Hepatic stellate cell (primary cell): ENCODE measurements around the gene MYO1C.
"Not testable (repeated sequence)": the region's sequence is repeated elsewhere in the genome, so short reads cannot be mapped to it uniquely, and the experiment has no call there.

Source experiments
- DNase-seq: peaks from one replicate; pipeline ENCODE4 v3.0.0; 2011; ENCODE audit warnings: low spot score

Gene MYO1C

DNA sequence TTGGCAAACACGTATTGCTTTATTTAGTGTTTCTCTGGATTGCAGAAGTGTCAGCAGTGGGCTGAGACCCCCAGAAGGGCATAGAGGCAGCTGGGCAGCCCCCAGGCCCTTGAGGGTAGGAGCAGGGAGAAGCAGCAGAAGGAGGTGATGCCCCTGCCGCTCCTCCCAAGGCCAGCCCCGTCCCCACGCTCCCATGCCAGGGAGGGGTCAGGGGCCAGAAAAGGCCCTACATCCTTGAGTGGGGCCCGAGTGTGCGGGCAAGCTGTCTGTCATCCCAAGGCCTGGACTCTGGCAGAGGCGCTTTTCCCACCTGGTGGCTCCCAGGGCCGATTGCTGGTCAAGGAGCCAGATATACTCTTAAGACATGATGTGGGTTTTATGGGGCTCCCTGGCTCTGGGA lies 28.3 kb downstream of the MYO1C start:
- no peak for DNase-seq

DNA sequence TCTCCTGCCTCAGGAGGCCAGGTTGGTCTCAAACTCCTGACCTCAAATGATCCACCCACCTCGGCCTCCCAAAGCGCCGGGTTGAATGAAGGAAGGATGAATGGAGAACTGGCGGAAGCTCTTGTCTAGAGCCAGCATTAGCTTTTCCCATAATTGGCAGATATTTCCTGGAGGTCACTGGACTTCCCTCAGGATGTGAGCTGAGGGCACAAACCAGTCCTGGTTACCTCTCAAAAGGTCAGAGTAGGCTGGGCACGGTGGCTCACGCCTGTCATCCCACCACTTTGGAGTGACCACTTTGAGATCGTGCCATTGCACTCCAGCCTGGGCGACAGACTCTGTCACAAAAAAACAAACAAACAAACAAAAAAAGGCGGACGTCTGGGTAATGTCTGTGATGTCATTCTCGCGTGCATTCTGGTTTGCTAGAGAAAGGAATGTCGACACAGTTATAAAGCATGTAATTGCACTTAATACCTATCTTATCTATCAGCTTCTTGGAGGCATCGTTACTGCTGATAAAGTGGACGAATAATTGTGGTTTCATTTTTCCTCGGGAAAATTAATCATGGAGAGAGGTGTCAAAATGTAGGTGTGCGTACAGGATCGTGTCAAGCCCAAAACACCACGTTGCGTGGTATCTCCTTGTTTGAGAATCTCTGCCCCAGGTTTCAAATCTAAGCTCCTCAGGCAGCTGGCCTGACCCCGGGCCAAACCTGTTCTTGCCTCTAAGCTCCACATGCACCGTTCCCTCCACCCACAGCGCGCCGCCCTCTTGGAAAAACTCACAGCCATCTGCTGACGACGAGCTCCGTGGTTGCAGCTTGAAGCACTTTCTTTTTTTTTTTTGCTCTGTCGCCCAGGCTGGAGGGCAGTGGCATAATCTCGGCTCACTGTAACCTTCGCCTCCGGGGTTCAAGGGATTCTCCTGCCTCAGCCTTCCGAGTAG lies 30.0 kb downstream of the MYO1C start:
- no peak for DNase-seq

DNA sequence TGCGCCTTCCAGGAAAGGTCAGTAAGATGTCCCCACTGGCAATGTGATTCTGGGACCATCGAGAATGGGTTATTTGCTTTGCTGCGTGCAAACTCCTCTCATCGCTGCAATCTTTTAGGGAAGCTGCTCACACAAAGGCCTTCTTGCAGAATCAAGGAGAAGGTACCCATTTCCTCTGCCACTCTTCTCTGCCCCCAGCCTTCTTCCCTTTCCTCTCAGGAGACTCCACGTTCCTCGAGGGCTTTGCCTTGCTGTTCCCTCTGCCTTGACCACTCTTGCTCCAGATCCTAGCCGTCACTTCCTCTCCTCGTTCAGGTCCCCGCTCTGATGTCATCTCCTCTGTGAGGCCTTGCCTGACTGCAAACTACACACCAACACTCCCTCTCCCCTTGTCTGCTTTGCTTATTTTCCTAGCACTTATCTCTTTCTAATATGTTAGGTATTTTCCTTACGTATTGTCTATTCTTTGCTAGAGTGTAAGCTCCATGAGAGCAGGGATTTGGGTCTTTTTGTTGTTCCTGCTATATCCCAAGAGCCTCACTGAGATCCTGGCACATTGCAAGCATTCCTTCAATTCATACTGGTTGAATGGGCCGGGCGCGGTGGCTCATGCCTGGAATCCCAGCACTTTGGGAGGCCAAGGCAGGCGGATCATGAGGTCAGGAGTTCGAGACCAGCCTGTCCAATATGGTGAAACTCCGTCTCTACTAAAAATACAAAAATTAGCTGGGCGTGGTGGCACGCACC lies 31.1 kb downstream of the MYO1C start:
- DNase-seq, result no peak

DNA sequence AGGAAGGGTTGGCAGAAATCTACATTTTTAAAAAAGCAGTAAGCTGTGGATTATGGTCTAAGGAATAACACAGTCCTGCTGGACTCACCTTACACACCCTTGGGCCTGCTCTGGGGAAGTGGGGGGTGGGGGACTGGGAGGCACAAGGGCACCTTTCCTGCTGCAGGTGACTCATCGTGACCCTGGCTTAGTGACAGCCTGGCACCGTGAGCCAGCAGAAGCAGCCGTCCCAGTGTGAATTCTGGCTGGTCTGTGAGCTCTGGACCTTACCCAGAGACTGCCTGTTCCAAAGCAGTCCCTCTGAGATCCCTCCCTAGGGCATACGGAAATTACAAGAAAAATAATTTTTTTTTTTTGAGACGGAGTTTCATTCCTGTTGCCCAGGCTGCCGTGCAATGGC lies 32.3 kb downstream of the MYO1C start:
- no peak for DNase-seq

DNA sequence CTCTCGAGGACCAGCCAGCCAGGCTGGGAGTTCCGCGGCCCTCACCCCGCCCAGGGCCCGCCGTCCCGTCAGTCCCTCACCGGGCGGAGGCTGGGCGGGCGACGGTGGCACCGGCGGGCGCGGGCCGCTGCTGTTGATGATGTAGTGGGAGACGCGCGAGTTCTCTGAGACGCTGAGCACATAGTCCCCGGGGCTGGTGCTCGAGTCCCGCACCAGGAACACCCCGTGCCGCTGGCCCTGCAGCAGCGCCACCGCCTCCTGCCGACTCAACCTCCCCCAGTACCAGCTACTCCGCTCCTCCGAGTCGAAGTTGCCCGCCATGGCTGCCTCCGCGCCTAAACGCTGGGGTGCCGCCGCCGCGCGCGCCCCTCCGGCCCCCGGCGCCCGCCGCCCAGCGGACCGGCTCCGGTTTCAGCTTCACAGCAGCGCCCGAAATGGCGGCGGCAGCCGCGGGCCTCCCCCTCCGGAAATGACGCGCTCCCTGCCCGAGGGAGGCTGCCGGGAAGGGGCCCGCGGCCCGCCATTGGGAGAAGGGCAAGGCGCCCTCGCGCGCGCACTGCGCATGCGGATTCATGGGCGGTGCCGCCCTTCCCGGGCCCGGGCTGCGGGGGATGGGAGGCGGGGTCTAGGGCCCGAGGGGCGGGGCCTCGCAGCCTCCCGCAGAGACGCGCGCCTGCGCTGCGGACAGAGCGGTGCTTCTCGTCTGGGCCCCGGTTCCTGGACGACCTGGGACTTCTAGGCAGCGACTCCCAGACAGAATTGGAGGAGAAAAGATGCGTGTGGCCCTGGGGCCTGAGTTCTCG lies 36.5 kb downstream of the MYO1C start, which contains the start of gene CRK:
Gene CRK, minus strand, starts transcription at position 436 of the 803 bp plus-strand sequence. Its CDS starts 115 bp downstream, at position 321.
- peak; percentile 99 for DNase-seq

DNA sequence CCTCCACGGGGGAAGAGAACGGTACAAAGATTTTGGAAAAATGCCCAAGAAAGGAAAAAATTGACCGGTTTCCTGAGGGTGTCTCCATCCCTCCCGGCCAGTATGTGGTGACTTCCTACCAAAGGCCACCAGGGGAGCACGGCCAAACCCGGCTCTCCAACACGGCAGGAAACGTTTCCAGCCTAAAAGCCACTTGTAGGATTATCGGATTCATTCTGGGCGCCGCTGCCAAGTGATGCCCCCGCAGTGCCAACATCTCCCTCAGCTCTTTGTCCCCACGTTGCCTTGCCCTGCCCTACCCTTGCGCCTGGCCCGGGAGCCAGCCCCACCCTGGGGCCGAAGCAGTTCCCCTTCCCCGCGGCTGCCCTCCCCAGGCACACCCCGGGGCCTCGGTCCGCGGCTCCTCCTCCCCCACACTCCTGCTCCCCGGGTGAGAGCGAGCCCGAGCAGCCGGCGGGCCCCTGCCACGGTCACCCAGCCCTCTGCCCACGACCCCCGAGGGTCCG lies 37.1 kb downstream of the MYO1C start:
- DNase-seq, result peak; percentile 87

DNA sequence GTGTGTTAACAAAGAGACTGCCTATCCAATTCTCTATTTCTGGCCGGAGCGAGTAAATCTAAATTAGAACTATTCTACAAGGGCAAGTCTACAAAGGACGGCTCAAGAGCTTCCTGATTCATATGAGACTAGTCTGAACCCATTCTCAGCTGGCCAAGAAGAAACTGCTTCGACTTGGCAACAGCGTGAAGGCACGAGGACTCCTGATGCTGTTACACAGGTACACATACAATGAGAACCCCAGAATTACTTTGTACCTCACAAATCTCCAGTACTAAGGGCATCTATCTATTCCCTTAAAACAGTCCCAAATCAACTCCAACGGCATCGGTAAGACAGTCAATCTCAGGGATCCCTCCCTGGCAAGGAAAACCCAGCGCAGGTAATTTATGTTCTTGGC lies 37.9 kb downstream of the MYO1C start:
- DNase-seq, result no peak

DNA sequence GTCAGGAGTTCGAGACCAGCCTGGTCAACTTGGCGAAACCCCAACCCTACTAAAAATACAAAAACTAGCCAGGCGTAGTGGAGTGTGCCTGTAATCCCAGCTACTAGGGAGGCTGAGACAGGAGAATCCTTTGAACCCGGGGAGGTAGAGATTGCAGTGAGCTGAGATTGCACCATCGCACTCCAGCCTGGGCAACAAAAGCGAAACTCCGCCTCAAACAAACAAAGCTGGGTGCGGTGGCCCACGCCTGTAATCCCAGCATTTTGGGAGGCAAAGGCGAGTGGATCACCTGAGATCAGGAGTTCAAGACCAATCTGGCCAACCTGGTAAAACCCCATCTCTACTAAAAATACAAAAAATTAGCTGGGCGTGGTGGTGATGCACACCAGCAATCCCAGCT lies 38.8 kb downstream of the MYO1C start:
- not testable (repeated sequence) for DNase-seq

DNA sequence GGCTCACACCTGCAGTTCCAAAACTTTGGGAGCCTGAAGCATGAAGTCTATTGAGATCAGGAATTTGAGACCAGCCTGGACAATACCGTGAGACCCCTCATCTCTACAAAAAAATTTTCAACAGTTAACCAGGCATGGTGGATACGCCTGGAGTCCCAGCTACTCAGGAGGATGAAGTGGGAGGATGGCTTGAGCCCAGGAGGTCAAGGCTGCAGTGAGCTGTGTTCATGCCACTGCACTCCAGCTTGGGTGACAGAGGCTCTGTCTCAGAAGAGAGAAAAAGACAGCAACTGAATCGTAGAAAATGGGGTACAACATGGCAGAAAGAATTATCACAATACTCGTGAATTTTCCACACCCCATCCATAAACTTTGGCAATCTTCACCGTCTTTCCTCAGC lies 39.6 kb downstream of the MYO1C start:
- DNase-seq, result no peak

DNA sequence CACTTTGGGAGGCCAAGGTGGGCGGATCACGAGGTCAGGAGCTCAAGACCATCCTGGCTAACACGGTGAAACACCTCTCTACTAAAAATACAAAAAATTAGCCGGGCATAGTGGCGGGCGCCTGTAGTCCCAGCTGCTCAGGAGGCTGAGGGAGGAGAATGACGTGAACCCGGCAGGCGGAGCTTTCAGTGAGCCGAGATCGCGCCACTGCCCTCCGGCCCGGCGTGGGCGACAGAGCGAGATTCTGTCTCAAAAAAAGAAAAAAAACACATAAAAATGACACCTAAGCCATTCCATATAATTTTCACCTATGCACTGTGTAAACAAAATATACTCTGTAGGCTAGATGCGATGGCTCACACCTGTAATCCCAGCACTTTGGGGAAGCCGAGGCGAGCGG lies 42.2 kb downstream of the MYO1C start:
- DNase-seq, result not testable (repeated sequence)

DNA sequence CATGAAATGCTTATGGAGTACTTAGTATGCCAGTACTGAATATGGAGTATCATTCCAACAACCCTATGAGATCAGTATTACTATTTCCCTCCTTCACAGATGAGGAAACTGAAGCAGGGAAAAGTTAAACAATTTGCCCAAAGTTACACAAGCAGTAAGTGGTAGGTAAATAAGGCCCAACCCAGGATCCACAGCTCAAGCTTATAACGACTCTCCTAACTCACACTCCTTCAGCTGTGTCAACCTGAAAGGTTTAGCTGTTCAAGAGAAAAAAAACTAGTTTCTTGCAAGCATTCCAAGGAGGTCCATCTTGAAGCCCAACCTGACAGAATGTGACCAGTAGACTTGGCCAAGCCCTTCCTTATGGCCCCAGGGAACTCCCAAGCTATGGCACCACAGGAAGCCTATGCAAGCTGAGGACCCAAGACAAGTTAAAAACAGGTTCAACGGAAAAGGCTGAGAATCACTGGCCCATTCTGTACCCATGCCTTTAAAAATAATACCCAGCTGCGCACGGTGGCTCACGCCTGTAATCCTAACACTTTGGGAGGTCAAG lies 43.0 kb downstream of the MYO1C start:
- no peak for DNase-seq

DNA sequence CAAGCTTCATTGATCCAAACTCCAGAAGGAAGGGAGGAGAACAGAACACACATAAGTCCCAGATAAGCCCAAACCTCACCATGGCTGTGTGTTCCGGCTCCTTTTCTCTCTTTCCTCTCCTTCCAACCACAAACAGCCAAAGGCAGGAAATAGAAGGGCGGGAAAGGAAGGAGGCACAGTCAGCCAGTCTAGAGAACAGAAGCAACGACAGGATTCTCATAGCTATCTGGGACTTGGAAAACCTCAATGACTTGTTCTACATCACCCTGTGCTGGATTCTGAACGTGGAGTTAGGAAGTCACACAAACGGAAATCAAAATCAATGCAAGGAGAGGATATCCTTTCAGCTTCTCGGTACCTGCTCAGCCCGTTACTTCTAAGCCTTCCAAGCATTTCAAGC lies 45.4 kb downstream of the MYO1C start:
- DNase-seq, result no peak

DNA sequence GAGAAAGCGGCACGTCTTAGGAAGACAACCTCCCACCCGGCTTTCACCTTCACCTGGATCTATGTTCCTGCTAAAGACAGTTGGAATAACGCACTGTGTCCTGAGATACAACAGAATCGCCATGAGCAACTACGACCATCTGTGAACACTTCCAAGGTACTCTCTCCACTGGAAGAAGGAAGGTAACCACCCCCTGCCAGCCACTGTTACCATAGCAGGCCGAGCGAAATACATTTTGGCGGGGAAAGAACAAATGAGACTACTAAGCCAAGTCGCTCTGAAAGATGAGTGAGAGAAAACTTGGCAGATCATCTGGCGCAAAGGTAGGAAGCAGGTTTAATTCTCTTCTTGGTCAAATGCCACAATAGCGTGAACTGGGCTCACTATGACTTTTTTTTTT lies 46.3 kb downstream of the MYO1C start:
- DNase-seq, result no peak

DNA sequence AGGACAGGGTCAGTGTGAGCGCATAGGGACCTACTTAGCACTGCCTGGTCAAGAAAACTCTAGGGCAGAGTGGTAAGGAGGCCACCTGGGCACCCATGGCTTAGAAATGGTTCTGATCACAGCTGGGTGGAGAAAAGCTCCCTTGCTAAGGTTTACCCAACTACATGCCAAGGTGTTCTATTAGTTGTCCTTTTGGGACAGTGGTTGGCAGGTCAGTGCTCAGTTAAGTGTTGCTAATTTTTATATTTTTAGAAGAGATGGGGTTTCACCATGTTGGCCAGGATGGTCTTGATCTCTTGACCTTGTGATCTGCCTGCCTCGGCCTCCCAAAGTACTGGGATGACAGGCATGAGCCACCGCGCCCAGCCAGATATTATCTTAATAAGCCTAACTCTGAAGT lies 46.8 kb downstream of the MYO1C start:
- DNase-seq, result not testable (repeated sequence)

DNA sequence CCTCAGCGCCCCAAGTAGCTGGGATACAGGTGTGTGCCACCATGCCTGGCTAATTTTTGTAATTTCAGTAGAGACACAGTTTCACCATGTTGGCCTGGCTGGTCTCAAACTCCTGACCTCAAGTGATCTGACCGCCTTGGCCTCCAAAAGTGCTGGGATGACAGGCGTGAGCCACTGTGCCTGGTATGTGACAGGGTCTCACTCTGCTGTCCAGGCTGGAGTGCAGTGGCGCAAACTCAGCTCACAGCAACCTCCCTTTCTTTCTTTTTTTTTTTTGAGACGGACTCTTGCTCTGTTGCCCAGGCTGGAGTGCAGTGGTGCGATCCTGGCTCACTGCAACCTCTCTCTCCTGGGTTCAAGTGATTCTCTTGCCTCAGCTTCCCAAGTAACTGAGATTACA lies 49.8 kb downstream of the MYO1C start:
- DNase-seq, result not testable (repeated sequence)

DNA sequence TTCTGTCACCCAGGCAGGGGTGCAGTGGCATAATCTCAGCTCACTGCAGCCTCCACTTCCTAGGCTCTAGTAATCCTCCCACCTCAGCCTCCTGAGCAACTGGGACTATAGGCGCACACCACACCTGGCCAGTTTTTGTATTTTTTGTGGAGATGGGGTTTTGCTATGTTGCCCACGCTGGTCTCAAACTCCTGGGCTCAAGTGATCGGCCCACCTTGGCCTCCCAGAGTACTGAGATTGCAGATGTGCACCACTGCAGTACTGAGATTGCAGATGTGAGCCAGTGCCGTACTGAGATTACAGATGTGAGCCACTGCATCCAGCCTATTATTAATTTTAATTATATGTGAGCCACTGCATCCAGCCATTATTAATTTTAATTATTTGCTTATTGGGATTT lies 50.3 kb downstream of the MYO1C start:
- no peak for DNase-seq

DNA sequence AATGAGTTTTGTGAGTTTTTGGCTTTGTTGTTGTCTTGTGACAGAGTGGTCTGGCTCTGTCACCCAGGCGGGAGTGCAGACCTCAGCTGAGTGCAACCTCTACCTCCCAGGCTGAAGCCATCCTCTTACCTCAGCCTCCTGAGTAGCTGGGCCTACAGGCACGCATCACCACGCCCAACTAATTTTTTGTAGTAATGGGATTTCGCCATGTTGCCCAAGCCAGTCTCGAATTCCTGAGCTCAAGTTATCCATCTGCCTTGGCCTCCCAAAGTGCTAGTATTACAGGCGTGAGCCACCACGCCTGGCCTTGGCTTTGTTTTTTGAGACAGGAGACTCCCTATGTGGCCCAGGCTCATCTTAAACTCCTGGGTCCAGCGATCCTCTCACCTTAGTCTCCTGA lies 51.6 kb downstream of the MYO1C start:
- no peak for DNase-seq

DNA sequence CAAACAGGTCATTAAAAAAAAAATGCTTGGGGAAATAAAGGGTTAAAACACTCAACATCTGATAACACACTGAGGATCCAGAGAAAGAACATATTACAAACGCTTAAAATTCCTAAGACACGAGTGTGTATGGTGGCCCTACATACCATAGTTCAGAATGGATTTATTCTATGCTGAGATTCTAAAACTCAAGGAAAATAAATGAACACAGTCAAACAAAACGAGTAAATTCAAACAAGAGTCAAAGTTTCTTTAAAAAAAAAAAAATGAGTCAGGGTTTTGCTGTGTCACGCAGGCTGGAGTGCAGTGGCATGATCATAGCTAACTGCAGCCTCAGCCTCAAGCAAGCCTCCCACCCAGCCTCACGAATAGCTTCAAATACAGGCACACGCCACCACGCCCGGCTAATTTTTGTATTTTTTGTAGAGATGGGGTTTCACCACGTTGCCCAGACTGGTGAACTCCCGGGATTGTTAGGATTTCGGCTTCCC lies 53.8 kb downstream of the MYO1C start:
- peak; percentile 71 for DNase-seq

DNA sequence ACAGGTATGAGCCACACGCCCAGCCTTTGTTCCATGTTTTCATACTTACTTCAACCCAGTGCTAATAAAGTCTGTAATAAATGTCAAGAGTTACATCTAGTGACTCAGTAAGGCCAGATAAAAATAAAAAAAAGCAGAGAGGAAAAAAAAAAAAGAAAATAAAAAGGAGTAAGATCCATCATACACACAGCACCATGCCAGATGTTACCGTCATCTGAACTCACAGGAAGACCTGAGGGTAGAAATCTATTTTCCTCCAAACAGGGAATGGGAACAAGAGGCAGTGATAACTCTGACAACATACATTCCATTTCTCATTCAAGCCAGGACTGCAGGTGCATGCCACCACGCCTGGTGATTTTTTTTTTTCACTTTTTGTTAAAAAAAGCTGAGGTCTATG lies 57.2 kb downstream of the MYO1C start:
- no peak for DNase-seq

DNA sequence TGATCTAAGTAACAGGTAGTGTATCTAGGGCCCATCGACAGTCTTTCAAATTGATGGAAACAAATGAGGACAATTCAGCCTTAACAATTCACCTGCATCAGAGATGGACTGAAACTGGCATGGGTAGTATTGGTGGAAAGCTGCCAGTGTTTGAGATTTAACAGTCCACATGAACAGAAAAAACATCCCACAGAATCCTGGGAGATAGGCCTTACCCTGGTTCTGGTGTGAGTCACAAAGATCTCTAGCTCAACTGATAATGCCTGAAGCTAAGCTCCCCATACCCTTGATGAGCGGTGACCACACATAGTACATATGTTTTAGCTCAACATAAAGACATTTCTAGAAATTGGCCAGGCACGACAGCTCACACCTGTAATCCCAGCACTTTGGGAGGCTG lies 58.3 kb downstream of the MYO1C start:
- DNase-seq, result peak; percentile 47

DNA sequence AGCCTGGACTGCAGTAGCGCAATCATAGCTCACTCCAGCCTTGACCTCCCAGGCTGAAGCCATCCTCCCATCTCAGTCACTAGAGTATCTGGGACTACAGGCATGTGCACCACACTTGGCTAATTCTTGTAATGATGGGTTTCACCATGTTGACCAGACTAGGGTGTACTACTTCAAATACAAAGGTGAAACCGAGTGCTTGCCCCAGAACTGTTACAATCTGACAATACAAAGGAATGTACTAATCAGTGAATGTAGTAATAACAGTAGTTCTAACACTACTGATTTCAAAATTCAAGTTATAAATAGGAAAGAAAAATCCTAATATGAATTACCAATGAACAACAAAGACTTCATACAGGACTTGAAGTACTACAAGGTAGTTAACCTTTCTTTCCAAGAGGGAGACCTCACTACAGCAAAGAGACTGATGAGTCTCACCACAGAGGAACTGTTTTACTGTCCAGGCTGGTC lies 60.8 kb downstream of the MYO1C start:
- DNase-seq, result no peak
